ENCODE results near the gene U2SURP.

GRCh38 chr3:142966808-142967207 lies 34.6 kb upstream of the U2SURP start:
- no peak for TF ChIP-seq CTCF (IDR thresholded peaks at IDR 0.05)
- no peak for TF ChIP-seq EZH2 (IDR thresholded peaks at IDR 0.05; ENCODE audit: borderline replicate concordance, insufficient read depth, low read depth, low read length, poor library complexity, severe bottlenecking)
